HG03558 (cell line): ENCODE data around the gene SLC4A2.
"Not testable (repeated sequence)": the region's sequence is repeated elsewhere in the genome, so short reads cannot be mapped to it uniquely, and the experiment has no call there.

ENCODE experiments used
- ATAC-seq: cut with Tn5 transposase; IDR thresholded peaks from one replicate; pipeline ENCODE4 v1.9.1; 2021; ENCODE audit warnings: moderate number of reproducible peaks; ENCODE audit not compliant: unreplicated experiment; ENCODE audit errors: extremely low read depth

Gene SLC4A2

GRCh38 chr7:151040616-151041375 lies 18.6 kb upstream of the SLC4A2 start:
- no peak for ATAC-seq

GRCh38 chr7:151043449-151043848 lies 15.9 kb upstream of the SLC4A2 start:
- not testable (repeated sequence) for ATAC-seq

- no peak for ATAC-seq
Observed at GRCh38 chr7:151043959-151044358, 15.4 kb upstream of the SLC4A2 start.

- ATAC-seq = no peak
Observed at GRCh38 chr7:151045262-151045661, 14.1 kb upstream of the SLC4A2 start.

GRCh38 chr7:151045967-151046366 lies 13.4 kb upstream of the SLC4A2 start:
- ATAC-seq = no peak

- ATAC-seq = no peak
Observed at GRCh38 chr7:151046603-151047573, 12.5 kb upstream of the SLC4A2 start.

- no peak for ATAC-seq
Observed at GRCh38 chr7:151047976-151048815, 11.2 kb upstream of the SLC4A2 start, which contains the start of gene ASIC3. ASIC3 (plus strand) TSS chr7:151048531; CDS start chr7:151048886, 355 bp downstream.

GRCh38 chr7:151048911-151049463 lies 10.4 kb upstream of the SLC4A2 start:
- ATAC-seq = no peak

GRCh38 chr7:151051108-151051507 lies 8.3 kb upstream of the SLC4A2 start:
- ATAC-seq = no peak

- ATAC-seq = no peak
Observed at GRCh38 chr7:151053096-151053495, 6.3 kb upstream of the SLC4A2 start.

GRCh38 chr7:151053751-151054150 lies 5.6 kb upstream of the SLC4A2 start:
- ATAC-seq = no peak

- no peak for ATAC-seq
Observed at GRCh38 chr7:151056283-151056665, 3.1 kb upstream of the SLC4A2 start.

- ATAC-seq = no peak
Observed at GRCh38 chr7:151056666-151057505, 2.5 kb upstream of the SLC4A2 start.

GRCh38 chr7:151057506-151057988 lies 1.8 kb upstream of the SLC4A2 start, which contains the start of gene CDK5:
CDK5 (minus strand) TSS chr7:151057897; CDS start chr7:151057848, 49 bp downstream.
- ATAC-seq = peak; percentile 14

GRCh38 chr7:151057989-151058780 lies 1.2 kb upstream of the SLC4A2 start:
- ATAC-seq = peak; percentile 76

GRCh38 chr7:151058781-151059366 lies 515 bp upstream of the SLC4A2 start:
- ATAC-seq = no peak

GRCh38 chr7:151060113-151060415 lies 675 bp downstream of the SLC4A2 start:
- no peak for ATAC-seq
